Measurements from ENCODE around the gene ALAD. TPM values are rescaled to one million over a fixed set of nuclear protein-coding genes. Genes with fewer than 3 reads are reported as not detected.

ALAD gene
- total and polyA plus RNA-seq, 2 of the 8 experiments (the other 6 are each of a cell fraction or from before 2014, with no cell fraction given): 8.2 to 15.3 TPM

GRCh38 chr9:113426701-113427100, 25.6 kb upstream of the ALAD start:
- Histone ChIP-seq H2AK5ac (ENCODE audit: low read depth, low read length) (no peak overlapping the region), H4K20me1 (replicated peaks in 1 of 2; ENCODE audit: control insufficient read depth in 1 of 2, insufficient read depth in 2 of 2, low read length in 2 of 2) (no peaks in the 10 kb centered on the region), H4K5ac (ENCODE audit: insufficient read length, low read depth, low read length) (no peak overlapping the region), H3K27me3 (replicated peaks in 1 of 4; ENCODE audit: control insufficient read depth in 3 of 4, extremely low read depth in 1 of 4, insufficient read depth in 3 of 4, low read length in 3 of 4) (no peaks in the 10 kb centered on the region), H3K4me3 (ENCODE audit: extremely low read depth in 1 of 4, insufficient read depth in 2 of 4, low read depth in 3 of 4, low read length in 4 of 4) (no peak overlapping the region), H3K23me2 (ENCODE audit: low read depth, low read length) (no peaks in the 10 kb centered on the region), H3K36me3 (ENCODE audit: control insufficient read depth in 2 of 4, insufficient read depth in 4 of 4, low read length in 3 of 4) (no peaks in the 10 kb centered on the region), H3K23ac (ENCODE audit: insufficient read length) (no peak overlapping the region), H4K8ac (ENCODE audit: extremely low read depth, insufficient read depth, low read length) (no peak overlapping the region), H3K56ac (replicated peaks; ENCODE audit: insufficient read length, low read depth, low read length) (no peak overlapping the region), H2BK120ac (replicated peaks; ENCODE audit: low read depth, low read length) (no peak overlapping the region), H3K79me2 (ENCODE audit: control insufficient read depth in 1 of 2, insufficient read depth in 2 of 2, low read length in 2 of 2) (no peaks in the 10 kb centered on the region), H3K79me1 (ENCODE audit: low read depth, low read length) (no peaks in the 10 kb centered on the region), H3K14ac (ENCODE audit: insufficient read length) (no peak overlapping the region), H3K9me3 (ENCODE audit: insufficient read depth in 2 of 2, low read depth in 1 of 2, low read length in 1 of 2) (no peaks in the 10 kb centered on the region), H3K4me1 (replicated peaks in 1 of 4; ENCODE audit: control insufficient read depth in 3 of 4, insufficient read depth in 4 of 4, low read length in 3 of 4) (no peaks in the 10 kb centered on the region), H2BK20ac (ENCODE audit: low read length) (no peak overlapping the region), H2BK5ac (ENCODE audit: low read depth, low read length) (no peak overlapping the region), H3K9ac (replicated peaks in 1 of 4; ENCODE audit: extremely low read depth in 1 of 4, low read depth in 3 of 4, low read length in 3 of 4) (no peak overlapping the region), H3K4ac (replicated peaks; ENCODE audit: insufficient read length, low read depth, low read length) (no peak overlapping the region), H2BK15ac (ENCODE audit: low read length) (no peak overlapping the region; the same call in 1 of the 2 replicates), H2AFZ (ENCODE audit: low read length) (no peak overlapping the region), H3K27ac (ENCODE audit: low read depth, low read length) (no peak overlapping the region), H3K4me2 (ENCODE audit: insufficient read depth in 1 of 2, low read depth in 2 of 2, low read length in 2 of 2) (no peak overlapping the region), H3K18ac (ENCODE audit: extremely low read depth, low read length) (no peak overlapping the region), H4K91ac (replicated peaks; ENCODE audit: insufficient read length, low read length) (no peak overlapping the region), H2BK12ac (ENCODE audit: low read depth, low read length) (no peak overlapping the region)
- 100% methylated on average over 1 of the region's 1 CpG; no CpG with 5 or more reads in 1 of the 2 experiments for WGBS, 2 experiments (ENCODE audit: extremely low coverage in 1 of 2, insufficient coverage in 1 of 2, insufficient read length in 1 of 2, insufficient replicate concordance in 2 of 2, low coverage in 1 of 2, low lambda C conversion rate in 2 of 2, missing lambda C conversion rate in 1 of 2)
- TF ChIP-seq RXRA (IDR thresholded peaks at IDR 0.05; ENCODE audit: insufficient read depth, low read depth, low read length) (no peak), SIRT6 (IDR thresholded peaks at IDR 0.05; ENCODE audit: low read length) (no peak), HDAC6 (IDR thresholded peaks at IDR 0.05; ENCODE audit: low read depth, low read length) (no peak)
- CTCF ChIA-PET (ENCODE audit: partially characterized antibody): interaction anchor here (0.7 to 2.3 kb wide), 7 partner anchors 11 to 229 kb away, joined by 3 to 5 read pairs (median 4); no protein-coding TSS in a partner anchor
- FAIRE-seq (no peak), DNase-seq (ENCODE audit: low read depth in 1 of 2, low spot score in 2 of 2) (no peak)
- POLR2A ChIA-PET (ENCODE audit: partially characterized antibody): interaction anchor here (0.8 to 1.2 kb wide), 2 partner anchors 17 kb away, joined by 3 to 5 read pairs; partner anchors contain the start of genes C9orf43 and POLE3

Data from H1 (cell line).